Breast epithelium (tissue), 3 donors: ENCODE measurements around the gene PSMC4.

Source experiments
- POLR2A ChIP-seq: fragments of 450-650 bp; IDR thresholded peaks from one replicate; pipeline ENCODE4 v1.6.1; 2016; ENCODE audit warnings: antibody characterized with exemption, mild to moderate bottlenecking, moderate library complexity
- TF ChIP-seq, protein P1 (sequence below), 3 donors: fragments of 450-650 bp; IDR thresholded peaks; one replicate each; pipeline ENCODE4 v1.5.1; 2016 to 2017; ENCODE audit warnings: antibody characterized with exemption in 3 of 3, mild to moderate bottlenecking in 3 of 3, moderate library complexity in 3 of 3

GRCh38 chr19:39963898-39964297, 7.1 kb upstream of the PSMC4 start:
- TF ChIP-seq, protein P1, sequence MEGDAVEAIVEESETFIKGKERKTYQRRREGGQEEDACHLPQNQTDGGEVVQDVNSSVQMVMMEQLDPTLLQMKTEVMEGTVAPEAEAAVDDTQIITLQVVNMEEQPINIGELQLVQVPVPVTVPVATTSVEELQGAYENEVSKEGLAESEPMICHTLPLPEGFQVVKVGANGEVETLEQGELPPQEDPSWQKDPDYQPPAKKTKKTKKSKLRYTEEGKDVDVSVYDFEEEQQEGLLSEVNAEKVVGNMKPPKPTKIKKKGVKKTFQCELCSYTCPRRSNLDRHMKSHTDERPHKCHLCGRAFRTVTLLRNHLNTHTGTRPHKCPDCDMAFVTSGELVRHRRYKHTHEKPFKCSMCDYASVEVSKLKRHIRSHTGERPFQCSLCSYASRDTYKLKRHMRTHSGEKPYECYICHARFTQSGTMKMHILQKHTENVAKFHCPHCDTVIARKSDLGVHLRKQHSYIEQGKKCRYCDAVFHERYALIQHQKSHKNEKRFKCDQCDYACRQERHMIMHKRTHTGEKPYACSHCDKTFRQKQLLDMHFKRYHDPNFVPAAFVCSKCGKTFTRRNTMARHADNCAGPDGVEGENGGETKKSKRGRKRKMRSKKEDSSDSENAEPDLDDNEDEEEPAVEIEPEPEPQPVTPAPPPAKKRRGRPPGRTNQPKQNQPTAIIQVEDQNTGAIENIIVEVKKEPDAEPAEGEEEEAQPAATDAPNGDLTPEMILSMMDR (IDR thresholded peaks at IDR 0.05), result no peak
- TF ChIP-seq POLR2A, result no peak
